ENCODE results near the gene CROCC2.

The CROCC2 gene

DNA sequence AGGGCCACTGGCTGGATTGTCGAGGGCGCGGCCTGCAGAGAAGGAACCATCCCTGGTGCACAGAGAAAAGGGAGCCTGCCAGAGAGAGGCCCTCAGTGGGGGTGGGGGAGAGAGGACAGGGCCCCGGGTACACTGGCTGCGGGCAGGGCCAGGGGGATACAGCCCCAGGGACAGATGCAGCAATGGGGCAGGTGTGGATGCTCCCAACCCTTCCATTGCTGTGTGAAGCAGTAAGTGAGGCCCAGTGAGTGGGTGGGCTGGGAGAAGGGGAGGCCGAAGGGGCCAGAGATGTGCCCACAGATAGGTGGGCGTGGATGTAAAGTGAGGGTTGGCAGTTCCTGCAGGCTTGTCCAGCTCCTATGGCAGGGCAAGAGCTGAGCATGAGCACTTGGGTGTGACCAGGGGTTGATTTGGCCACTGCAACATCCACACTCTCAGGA, 30.1 kb upstream of the CROCC2 start:
- DNase-seq = no peak

DNA sequence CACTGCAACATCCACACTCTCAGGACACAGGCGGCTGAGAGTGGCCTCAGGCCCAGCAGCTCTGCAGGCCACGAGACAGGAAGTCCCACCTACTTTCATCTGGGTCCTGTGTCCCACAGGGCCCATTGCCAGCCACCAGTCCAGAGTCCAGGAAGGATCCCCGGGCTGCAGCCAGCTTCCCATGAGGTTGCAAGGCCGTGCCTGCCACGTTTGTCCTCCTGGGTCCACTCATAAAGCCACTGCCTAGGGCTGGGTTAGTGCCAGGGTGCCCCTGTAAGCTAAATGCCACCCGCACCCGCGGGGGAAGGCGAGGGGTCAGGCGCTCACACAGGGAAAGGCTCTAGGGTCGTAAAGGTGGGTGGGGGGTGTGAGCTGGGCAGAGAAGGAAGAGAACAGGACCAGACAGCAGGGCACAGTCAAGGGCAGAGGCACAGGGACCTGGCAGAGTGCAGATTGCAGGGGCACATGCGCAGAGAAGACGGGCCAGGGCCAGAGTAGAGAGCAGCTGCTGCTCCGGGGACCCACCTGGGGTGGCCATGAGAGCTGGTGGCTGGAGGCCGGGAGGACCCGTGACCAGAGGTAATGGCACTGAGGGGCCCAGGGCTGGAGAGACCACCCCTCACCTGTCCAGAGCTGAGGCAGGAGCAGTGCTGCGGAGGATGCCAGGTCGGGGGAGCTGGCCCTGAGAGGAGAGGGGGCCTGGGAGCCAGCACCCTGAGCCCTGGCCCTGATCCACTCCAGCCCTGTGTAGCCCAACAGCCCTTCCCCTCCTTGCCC, 29.5 kb upstream of the CROCC2 start:
- DNase-seq = no peak

DNA sequence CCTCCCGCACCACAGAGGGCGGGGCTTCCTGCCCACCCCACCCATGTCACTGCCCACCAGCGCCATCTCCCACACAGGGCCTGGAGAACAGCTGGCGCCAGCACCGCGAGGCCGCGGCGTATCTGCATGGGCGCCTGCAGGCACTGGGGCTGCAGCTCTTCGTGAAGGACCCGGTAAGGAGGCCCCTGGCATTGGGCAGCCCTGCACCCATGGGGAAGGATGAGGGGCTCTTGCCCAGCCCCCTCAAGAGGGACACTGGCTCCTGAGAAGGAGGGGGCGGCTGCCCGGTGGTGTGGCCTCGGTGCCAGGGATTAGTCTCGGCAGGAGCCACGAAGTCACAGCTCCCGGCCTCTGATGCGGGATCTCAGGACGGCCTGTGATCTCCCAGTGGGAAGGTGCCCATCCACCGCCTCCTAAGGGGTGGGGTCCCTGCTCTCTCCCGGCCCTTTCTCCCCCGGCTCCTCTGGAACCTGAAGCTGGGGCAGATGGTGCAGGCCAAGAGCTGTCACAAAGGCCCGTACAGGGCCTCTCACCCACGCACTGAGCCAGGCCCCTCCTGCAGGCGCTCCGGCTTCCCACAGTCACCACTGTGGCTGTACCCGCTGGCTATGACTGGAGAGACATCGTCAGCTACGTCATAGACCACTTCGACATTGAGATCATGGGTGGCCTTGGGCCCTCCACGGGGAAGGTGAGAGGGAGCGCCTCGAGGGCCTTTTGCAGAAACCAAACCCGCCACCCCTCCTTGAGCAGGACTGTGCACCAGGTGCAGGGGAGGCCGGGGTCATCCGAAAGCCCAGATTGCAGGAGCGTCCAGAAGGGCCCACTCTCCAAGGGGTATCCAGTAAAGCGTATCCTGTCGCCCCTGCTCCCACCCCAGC, 28.4 kb upstream of the CROCC2 start:
- no peak for DNase-seq

DNA sequence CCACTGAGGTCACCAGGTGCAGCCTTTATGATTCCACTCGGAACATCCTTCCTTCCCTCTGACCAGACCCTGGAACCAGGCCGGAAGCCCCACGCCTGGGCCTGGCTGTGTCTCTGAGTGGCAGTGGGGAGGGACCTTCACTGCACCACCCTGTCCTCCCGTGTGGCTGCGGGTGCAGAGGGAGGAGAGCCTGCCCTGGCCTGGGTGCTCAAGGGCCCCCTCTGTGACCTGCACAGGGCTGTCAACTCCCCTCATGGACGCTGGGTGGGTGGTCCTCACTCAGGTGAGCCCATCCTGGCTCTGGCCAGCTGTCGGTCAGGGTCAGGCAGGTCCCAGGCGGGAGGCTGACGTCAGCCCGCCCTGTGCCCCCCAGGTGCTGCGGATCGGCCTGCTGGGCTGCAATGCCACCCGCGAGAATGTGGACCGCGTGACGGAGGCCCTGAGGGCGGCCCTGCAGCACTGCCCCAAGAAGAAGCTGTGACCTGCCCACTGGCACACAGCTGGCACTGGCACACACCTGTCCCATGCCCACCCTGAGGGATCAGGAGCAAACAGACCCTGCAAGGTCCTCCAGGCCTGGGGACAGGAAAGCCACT, 27.7 kb upstream of the CROCC2 start:
- DNase-seq = no peak

DNA sequence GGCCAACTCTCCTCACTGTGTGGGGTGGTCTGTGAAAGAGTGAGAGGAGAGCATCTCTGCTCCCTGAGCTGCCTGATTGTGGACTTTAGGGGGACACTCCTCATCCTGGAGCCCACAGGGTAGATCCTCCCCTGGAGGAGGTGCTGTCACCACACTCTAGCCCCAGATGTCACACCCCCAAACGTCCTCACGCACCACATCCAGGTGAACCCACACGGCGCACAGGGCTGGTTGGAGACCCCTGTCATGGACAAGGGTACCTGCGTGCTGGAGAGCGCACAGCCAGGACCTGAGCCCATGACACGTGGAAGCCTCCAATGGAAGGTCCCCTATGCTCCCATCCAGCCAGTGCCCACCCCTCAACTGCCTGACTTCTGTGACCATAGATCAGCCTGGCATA, 27.0 kb upstream of the CROCC2 start:
- DNase-seq = no peak

DNA sequence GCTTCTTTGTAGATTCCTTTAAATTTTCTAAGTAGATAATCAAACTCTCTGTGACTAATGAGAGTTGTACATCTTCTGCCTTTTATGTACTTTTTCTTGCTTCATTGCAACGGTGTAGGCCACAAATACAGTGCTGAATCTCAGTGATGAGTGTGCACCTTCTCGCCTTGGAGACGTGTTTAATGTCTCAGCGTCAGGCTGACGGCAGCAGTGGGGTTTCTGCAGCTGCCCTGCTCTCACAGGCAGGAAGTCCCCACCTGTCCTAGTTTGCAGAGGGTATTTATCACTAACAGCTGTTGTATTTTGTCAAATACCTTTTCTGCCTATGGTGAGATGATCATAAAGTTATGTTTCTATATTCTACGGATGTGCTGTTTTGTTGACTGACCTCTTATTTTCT, 24.2 kb upstream of the CROCC2 start:
- DNase-seq = no peak

DNA sequence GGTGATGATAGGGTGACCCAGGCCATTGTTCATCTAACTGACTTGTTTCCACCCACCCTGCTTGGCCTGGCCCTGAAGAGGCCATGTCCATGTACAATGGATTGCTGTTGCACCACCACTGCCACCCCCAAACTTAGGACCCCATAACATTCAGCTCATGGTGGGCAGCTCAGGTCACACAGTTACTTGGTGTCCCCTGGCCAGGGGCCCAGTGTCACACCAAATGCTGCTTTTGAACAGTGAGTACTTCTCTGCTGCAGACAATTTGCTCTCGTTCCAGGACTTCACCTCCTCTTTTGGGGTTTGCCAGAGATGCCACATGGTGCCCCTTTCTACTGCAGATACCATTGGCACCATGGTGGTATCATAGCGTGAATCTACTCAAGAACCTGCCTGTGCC, 21.9 kb upstream of the CROCC2 start:
- no peak for DNase-seq

DNA sequence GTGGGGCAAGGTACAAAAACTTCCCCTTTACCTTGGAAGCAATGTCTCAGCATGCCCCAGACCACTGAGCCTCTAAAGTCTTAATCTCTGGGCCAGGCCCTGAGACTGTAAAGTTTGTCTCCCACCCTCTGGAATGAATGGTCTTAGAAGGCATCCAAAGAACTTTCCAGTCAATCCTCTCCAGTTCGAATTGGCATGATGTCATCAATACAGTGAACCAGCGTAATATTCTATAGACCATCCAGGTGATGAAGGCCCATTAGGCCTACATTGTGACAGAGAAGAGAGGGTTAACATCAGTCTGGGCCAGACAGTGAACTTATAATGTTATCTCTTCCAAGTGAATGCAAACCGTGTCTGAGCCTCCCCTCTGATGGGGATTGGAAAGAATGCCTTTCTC, 21.4 kb upstream of the CROCC2 start:
- no peak for DNase-seq

DNA sequence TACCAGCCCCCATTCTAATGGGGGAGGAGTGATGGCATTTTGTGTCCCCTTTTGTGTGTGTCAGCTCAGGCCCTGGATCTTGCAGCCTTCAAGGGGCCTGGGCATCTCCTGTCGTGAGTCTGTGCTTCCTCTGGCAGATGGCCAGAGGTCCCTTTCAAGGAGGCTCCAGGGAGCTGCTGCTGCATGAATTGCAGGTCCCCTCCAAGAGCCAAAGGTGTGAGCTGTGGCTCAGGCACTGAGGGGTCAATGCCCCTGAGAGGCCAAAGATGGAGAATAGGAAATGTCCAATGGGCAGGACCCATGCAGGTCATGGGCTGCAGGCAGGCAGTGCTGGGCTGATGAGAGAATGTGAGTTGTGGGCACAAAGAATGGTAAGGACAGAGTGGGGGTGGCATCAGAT, 20.6 kb upstream of the CROCC2 start:
- no peak for DNase-seq

DNA sequence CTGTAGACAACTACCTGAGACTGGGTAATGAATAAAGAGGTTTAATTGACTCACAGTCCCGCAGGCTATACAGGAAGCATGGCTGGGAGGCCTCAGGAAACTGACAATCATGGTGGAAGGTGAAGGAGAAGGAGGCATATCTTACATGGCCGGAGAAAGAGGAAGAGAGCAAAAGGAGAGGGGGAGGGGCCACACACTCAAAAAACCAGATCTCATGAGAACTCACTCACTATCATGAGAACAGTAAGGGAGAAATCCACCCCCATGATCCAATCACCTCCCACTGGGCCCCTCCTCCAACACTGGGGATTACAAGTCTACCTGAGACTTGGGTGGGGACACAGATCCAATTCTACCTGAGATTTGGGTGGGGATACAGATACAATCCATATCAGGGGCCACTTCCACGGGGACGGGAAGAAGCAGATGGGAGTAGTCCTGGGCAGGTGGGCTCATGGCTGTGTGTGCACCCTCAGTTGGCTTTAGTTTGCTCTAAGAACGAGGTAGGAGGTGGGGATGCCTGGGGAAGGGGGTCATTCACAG, 20.0 kb upstream of the CROCC2 start:
- no peak for DNase-seq

DNA sequence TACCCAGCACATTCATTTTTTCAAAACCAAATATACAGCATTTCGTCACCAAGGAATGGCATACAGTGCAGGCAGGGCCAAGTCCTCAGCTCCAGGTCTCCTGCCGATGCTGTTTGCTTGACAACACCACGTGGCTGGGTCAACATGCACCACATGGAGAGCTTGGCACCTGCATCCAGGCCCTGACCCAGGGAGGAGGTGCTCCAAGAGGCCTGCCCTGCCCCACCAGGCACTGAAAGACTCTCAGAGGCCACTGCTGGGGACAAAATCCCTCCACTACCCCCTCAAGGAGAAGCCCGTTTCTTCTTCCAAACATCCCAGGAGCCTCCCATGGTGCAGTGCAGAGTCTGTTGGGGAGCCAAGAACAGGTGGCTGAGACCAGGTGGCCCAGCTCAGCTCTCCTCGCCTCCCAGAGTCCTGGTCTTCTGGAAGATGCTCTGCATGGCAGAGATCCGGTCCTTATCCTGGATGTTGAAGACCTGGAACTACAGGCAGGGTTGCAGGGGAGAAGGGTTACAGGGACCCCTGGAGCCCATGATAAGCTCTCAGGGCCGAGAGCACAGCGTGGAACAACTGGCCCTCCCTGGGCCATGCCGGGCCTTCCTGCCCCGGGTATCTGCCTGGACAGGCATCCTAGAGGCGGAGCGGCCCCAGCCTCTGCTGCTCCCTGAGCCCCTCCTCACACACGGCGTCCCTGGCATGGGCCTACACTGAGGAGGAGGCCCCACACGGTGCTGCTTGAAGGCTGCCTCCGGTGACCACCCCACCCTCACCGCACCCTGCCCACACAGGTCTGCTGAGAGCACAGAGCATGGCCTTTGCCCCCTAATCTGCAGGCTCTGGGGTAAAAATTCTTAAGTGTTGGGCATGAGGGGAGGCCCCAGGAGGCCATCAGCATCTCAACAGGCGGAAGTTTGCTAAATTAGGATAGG, 19.2 kb upstream of the CROCC2 start:
- no peak for DNase-seq

DNA sequence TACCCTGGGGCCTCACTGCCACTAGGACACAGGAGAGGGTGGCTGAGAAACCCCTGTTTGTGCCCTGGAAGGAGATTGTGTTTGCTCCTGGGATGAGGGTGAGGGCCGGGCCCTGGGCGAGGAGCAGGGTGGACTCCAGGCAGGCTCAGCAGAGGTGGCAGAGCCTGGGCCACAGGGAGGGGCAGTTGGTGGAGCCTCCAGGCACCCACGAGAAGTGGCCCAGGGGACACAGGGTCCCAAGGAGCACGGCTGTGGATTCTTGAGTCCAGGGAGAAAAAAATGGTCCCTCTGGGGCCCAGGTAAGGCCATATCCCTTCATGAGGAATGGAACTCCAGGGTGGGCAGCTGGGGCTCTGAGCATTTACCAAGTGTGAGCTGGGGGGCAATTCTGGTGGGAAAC, 18.5 kb upstream of the CROCC2 start:
- no peak for DNase-seq

DNA sequence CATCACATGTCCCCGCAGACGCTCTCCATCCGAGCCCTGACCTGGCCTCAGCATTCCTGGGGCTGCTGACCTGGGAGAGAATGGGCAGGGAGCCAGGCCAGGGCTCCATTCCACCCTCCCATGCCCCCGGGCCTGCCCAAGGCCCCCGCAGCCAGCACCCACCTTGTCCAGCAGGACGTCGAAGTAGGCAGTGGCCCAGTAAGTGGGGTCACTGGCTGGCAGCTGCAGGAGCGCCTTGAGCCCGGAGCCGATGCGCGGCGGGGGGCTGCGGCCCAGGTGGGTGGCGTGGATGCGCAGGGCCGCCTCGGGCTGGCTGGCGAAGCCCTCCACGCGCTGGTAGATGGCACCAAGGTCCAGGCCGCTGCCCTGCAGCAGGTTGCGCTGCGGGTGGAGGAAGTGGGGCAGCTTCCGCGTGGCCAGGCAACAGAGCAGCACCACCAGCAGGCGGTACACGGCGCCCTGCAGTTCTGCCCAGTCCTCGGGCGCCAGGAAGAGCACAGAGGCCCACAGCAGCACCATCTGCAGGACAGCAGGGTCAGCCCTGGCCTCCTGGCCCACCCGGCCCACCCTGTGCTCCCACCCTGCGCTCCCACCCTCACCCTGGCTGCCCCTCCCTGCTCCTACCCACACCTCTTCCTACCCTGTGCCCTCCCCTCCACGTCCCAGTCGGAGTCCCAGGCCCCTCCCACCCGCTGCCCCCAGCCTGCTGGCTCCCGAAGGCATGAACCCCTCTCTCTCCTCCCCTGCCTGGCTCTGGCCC, 17.8 kb upstream of the CROCC2 start:
- DNase-seq = no peak

DNA sequence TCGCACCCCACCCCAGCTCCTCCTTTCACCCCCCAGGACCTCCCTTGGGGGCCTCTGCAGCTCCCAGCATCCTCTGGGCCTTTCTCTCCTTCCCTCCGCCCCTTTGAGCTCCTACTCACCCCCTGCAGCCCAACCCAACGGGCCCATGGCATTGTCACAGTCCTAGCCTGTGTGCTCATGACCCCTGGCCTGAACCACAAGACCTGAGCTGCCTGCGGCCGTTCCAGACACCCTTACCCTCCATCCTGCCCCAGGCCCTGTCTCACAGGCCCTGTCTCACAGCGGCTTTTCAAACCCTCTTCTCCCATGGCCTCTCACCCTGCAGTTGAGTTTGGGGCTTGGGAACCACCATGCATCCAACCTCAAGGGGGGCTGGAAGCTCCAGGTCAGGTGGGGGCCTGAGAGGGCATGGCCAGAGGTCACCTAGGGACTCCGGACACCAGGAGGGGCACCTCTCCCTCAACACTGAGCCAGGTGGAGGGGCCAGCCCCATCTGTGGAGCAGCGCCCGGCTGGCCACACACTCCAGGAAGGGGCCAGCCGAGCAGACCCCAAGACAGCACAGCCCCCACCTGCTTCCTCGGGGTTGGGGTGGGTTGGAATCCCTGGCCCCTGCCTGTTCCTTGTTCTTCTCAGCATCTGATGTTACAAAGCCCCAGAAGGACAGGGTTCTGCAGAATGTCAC, 17.1 kb upstream of the CROCC2 start:
- DNase-seq = no peak

DNA sequence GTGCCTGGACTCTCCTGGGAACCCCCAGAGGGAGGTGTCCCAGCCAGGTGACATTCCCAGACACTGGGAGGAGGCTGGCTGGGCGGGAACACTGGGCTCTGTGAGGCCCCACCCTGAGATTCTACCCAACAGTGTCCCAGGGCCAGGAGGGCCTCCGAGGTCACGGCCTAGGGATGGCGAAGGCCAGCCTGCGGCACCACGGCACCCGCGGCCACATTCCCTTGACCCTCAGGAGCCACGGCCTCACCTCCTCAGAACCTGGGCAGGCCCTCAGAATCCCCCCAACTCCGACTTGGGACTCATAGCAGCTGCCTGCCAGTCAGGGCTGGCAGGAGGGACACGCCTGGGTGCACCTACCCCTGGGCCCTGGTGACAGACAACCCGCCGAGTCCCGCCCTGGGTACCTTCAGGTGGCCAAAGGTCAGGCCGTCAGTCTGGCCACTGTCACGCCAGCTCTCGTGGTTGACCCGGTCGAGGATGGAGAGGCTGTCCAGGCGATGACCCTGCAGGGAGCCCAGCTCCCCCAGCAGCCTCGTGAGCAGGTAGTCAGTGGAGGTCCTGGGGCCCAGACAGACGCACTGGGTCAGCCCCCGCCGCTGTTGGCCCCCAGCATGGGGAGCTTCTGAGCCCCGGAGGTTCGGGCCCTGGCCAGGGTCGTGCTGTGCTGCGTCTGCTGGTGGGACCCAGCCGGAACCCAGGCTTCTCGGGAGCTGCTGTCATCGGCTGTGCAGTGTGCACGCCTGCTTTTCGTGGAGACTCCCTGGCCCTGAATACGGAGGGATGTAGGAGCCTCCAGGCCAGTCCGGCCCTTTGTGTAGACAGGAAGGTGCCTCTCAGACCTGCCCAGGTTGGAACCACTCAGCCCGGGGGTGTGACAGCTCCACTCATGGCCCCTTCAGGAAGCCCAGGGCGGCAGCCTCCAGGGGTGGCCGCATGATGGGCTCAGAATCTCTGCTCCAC, 16.3 kb upstream of the CROCC2 start:
- no peak for DNase-seq

DNA sequence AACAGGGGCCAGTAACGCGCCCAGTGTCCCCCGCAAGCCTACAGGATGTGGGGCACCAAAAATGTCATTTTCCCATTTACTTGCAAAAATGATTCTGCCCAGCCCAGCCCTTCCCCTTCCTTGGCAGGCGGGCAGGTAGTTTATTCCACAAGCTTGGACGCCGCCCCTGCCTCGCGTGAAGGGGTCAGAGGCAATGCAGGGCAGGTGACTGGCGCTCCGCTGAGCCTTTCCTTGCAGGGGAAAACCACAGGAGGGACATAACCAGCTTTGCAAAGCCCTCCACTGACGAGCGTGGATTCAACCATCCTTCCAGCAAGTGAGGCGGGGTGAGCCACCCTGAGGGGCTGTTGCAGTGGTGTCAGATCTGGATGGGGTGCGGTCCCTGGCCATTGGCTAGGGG, 15.4 kb upstream of the CROCC2 start:
- no peak for DNase-seq

DNA sequence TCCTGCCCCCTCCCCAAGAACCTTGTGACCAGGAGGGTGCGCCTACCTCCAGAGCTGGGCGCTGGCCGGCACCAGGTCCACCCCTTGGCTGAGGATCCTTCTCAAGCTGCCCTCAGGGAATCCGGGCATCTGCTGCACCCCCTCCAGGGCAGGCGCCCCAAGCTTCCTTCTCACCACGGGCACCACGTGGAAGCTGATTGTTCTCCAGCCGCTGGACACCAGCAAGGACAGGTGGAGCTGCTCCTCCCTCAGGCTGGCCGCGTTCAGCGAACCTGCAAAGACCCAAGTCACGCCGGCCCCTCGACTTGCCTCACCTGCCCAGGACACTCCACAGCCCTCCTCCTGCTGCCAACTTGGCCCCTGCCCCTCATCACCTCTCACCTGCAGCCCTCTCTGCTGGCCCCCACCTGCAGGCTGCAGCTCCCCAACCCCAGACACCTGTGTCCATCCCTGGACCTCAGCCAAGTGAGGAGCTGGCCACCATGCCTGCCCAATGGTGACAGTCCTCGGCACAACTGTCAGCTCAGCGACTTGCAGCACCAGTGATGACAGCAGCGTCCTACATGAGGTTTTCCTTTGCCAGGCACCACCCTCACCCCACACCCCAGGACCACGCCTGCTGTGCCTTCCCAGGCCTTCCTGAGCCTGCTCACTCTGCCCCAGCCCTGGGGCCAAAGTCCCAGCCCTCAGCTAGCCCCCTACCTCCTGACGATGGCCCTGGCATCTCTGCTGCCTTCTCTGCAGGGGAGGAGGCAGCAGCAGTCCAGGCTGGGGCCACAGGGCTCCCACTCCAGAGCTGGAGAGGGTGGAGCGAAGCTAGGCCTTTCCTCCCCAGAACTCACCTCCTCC, 14.4 kb upstream of the CROCC2 start:
- no peak for DNase-seq

DNA sequence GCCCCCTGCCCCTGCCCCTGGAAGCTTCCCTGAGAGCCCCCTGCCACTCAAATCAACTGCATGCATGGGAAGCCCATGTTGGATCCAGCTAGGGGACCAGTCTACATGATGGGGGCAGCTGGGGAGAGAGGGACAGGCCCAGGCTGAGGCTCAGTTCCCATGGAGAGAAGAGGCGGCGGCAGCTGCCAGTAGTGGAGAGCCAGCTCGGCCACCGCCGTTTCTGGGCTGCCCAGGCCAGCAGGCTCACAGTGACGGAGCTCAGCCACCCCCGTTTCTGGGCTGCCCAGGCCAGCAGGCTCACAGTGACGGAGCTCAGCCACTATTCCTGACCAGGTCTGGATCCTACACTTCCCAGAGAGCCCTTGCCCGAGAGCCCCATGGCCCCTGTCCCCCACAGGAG, 13.8 kb upstream of the CROCC2 start:
- no peak for DNase-seq

DNA sequence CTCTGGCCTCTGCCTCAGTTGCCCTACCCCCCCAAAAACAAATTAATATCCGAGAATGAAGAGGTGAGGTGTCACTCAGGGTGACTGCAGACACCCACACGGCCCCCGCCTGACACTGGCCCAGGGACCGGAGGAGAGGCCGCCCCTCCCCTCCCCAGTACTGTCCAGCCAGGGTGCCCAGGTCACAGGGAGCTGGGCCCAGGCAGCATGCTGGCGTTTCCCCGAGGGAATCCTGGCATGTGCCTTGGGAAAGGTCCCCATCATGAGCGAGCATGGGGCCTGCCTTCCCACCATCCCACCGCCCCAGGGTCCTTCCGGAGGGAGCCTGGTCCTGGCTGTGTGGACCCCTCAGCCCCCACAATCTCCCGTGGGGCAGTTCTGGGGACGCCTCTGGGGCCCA, 13.2 kb upstream of the CROCC2 start:
- DNase-seq = no peak
